HepG2 (cell line): ENCODE data around the gene TBX6. TPM values are rescaled to one million over a fixed set of nuclear protein-coding genes. Genes with fewer than 3 reads are reported as not detected.

ENCODE experiments used
- CENPX ChIP-seq: sonication (generic); formaldehyde crosslinking; IDR thresholded peaks from 2 replicates; pipeline ENCODE4 v1.9.0; 2021; ENCODE audit warnings: mild to moderate bottlenecking, missing genetic modification reagents, moderate library complexity
- CREM ChIP-seq, 2 experiments: sonication (generic) in 1 of 2; formaldehyde crosslinking in 1 of 2; IDR thresholded peaks; 2 replicates each; pipeline versions ENCODE4 v1.4.0 to v1.6.1; 2016 to 2020; ENCODE audit warnings: antibody characterized with exemption in 1 of 2, mild to moderate bottlenecking in 1 of 2, missing genetic modification reagents in 1 of 2
- DMAP1 ChIP-seq: IDR thresholded peaks from 2 replicates; pipeline ENCODE4 v1.6.1; 2016
- FOXA1 ChIP-seq, 2 experiments: fragments of 450-650 bp in 1 of 2; sonication (generic) in 1 of 2; formaldehyde crosslinking in 1 of 2; IDR thresholded peaks; 2 replicates each; pipeline versions ENCODE4 v1.4.0 to v1.6.1; 2016 to 2020; ENCODE audit warnings: missing genetic modification reagents in 1 of 2
- GTF3A ChIP-seq: sonication (generic); formaldehyde crosslinking; conservative IDR thresholded peaks from 2 replicates; pipeline ENCODE4 v1.4.0; 2020; ENCODE audit warnings: mild to moderate bottlenecking, missing genetic modification reagents
- HBP1 ChIP-seq: IDR thresholded peaks from 2 replicates; pipeline ENCODE4 v1.6.1; 2016; ENCODE audit warnings: low read depth, control low read depth
- MBD4 ChIP-seq: IDR thresholded peaks from 2 replicates; pipeline ENCODE4 v1.6.1; 2012; ENCODE audit warnings: low read length, inconsistent platforms, borderline replicate concordance
- NCOR1 ChIP-seq: fragments of 200-600 bp; sonication (generic); IDR thresholded peaks from 2 replicates; pipeline ENCODE4 v1.7.0; 2017; ENCODE audit warnings: antibody characterized with exemption, low read length, borderline replicate concordance
- NONO ChIP-seq, 2 experiments: fragments of 450-650 bp in 1 of 2; sonication (generic) in 1 of 2; formaldehyde crosslinking in 1 of 2; IDR thresholded peaks in 1 of 2; conservative IDR thresholded peaks in 1 of 2; 2 replicates each; pipeline versions ENCODE4 v1.6.1 to v1.8.0; 2017 to 2022; ENCODE audit warnings: mild to moderate bottlenecking in 1 of 2, missing genetic modification reagents in 1 of 2, moderate library complexity in 1 of 2
- USF2 ChIP-seq, 2 experiments: sonication (generic) in 1 of 2; formaldehyde crosslinking in 1 of 2; IDR thresholded peaks; 2 replicates each; pipeline versions ENCODE4 v1.5.1 to v1.6.1; 2011 to 2020; ENCODE audit warnings: borderline replicate concordance in 1 of 2, low read depth in 1 of 2, low read length in 1 of 2, mild to moderate bottlenecking in 1 of 2, missing genetic modification reagents in 1 of 2, moderate library complexity in 1 of 2
- YY1 ChIP-seq: IDR thresholded peaks from 2 replicates; pipeline ENCODE4 v1.6.1; 2011; ENCODE audit warnings: low read length, low read depth, moderate library complexity, mild to moderate bottlenecking; ENCODE audit not compliant: insufficient read depth, insufficient replicate concordance
- ZGPAT ChIP-seq: IDR thresholded peaks from 2 replicates; pipeline ENCODE4 v1.6.1; 2016; ENCODE audit warnings: mild to moderate bottlenecking
- ZNF121 ChIP-seq: sonication (generic); formaldehyde crosslinking; IDR thresholded peaks from 2 replicates; pipeline ENCODE4 v1.5.0; 2020; ENCODE audit warnings: mild to moderate bottlenecking, missing genetic modification reagents
- ZNF333 ChIP-seq: sonication (generic); formaldehyde crosslinking; IDR thresholded peaks from 2 replicates; pipeline ENCODE4 v1.4.0; 2020; ENCODE audit warnings: mild to moderate bottlenecking, missing genetic modification reagents, borderline replicate concordance
- ZNF574 ChIP-seq: sonication (generic); formaldehyde crosslinking; IDR thresholded peaks from 2 replicates; pipeline ENCODE4 v1.4.0; 2020; ENCODE audit warnings: missing genetic modification reagents
- ZNF605 ChIP-seq: sonication (generic); formaldehyde crosslinking; IDR thresholded peaks from 2 replicates; pipeline ENCODE4 v1.8.0; 2022; ENCODE audit warnings: mild to moderate bottlenecking, missing genetic modification reagents
- polyA plus RNA-seq, 8 experiments: library from polyadenylated mRNA; depleted of rRNA in 3 of 8; stranded (reverse) in 7 of 8; unstranded in 1 of 8; fragments of >200 nt; fragmentation: Illumina TruSeq in 4 of 8; extraction: Trizol in 4 of 8; gene quantifications; 2 replicates each; pipeline versions ENCODE4 v1.2.1 to v1.2.3, GENCODE V29; 2011 to 2016; ENCODE audit warnings: low read depth in 4 of 8, missing spikeins in 1 of 8, mixed read lengths in 1 of 8; ENCODE audit not compliant: insufficient read depth in 1 of 8
- total RNA-seq, 5 experiments: library from RNA; depleted of rRNA; stranded (reverse); fragments of >200 nt; fragmentation: Illumina TruSeq; extraction: Trizol; gene quantifications; 2 replicates each; pipeline ENCODE4 v1.2.3, GENCODE V29; 2016; ENCODE audit warnings: low read depth in 1 of 5
- TF ChIP-seq, protein P1 (sequence below): sonication (generic); formaldehyde crosslinking; IDR thresholded peaks from 2 replicates; pipeline ENCODE4 v1.4.0; 2020; ENCODE audit warnings: missing genetic modification reagents

Gene TBX6
- total and polyA plus RNA-seq, 2 of the 13 experiments (the other 11 are each of a cell fraction or from before 2014, with no cell fraction given): 0.24 to 0.42 TPM

DNA sequence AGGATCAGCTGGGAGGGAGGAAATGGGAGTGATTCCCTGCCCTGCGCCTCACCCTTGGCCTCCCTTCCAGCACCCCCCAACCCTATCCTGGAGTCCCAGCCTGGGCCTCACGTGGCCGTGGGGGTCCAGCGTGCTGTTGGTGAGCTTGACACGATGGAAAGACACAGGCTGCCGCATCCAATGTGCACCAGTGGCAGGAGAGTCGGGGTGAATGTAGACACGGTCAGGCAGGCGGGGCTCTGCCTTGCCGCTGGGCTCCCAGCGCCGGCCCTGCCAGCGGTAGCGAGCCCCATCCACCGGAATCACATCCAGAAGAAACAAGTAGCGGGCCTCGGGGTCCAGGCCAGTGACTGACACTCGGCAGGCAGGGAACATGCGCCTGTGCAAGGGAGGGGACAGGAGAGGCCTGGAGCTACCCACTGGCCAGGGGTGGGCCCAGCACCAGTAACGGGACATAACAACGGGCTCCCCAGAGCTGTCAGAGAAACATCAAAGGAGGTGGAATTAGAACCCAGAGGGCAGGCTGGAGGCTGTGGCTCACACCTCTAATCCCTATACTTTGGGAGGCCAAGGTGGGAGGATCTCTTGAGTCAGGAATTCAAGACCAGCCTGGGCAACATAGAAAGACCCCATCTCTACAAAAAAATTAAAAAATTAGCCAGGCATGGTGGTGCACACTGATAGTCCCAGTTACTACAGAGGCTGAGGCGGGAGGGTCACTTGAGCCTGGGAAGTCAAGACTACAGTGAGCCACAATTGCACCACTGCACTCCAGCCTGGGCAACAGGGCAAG, 2.7 kb downstream of the TBX6 start (continued):
- TF ChIP-seq, protein P1, sequence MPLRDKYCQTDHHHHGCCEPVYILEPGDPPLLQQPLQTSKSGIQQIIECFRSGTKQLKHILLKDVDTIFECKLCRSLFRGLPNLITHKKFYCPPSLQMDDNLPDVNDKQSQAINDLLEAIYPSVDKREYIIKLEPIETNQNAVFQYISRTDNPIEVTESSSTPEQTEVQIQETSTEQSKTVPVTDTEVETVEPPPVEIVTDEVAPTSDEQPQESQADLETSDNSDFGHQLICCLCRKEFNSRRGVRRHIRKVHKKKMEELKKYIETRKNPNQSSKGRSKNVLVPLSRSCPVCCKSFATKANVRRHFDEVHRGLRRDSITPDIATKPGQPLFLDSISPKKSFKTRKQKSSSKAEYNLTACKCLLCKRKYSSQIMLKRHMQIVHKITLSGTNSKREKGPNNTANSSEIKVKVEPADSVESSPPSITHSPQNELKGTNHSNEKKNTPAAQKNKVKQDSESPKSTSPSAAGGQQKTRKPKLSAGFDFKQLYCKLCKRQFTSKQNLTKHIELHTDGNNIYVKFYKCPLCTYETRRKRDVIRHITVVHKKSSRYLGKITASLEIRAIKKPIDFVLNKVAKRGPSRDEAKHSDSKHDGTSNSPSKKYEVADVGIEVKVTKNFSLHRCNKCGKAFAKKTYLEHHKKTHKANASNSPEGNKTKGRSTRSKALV (CRISPR knock-in tag): peak; percentile 54; the same call in 1 of the 2 replicates
- TF ChIP-seq CENPX (CRISPR knock-in tag): no peak
- TF ChIP-seq HBP1 (CRISPR knock-in tag): no peak
- TF ChIP-seq ZNF121 (CRISPR knock-in tag): peak; percentile 94
- TF ChIP-seq MBD4: no peak
- TF ChIP-seq GTF3A (CRISPR knock-in tag): no peak
- no peak for TF ChIP-seq USF2 (IDR thresholded peaks at IDR 0.05; ENCODE audit: low read depth, low read length)
- TF ChIP-seq USF2 (CRISPR knock-in tag; IDR thresholded peaks at IDR 0.05; ENCODE audit: borderline replicate concordance): no peak
- no peak for TF ChIP-seq ZGPAT (CRISPR knock-in tag)
- TF ChIP-seq ZNF605: 0 out of 2 replicates have a peak, but pooled peaks have one; percentile 56
- TF ChIP-seq YY1: no peak
- TF ChIP-seq CREM (IDR thresholded peaks at IDR 0.05): no peak
- TF ChIP-seq CREM (CRISPR knock-in tag; IDR thresholded peaks at IDR 0.05): no peak
- TF ChIP-seq ZNF333: no peak
- peak; percentile 51; the same call in 1 of the 2 replicates for TF ChIP-seq ZNF574 (CRISPR knock-in tag)
- TF ChIP-seq NCOR1: no peak
- no peak for TF ChIP-seq NONO (IDR thresholded peaks at IDR 0.05)
- TF ChIP-seq NONO (CRISPR knock-in tag; conservative IDR thresholded peaks at IDR 0.05): 0 out of 2 replicates have a peak, but pooled peaks have one; percentile 26
- peak; percentile 37; the same call in 1 of the 2 replicates for TF ChIP-seq DMAP1 (CRISPR knock-in tag)
- no peak for TF ChIP-seq FOXA1 (IDR thresholded peaks at IDR 0.05)
- no peak; the same call in 1 of the 2 replicates for TF ChIP-seq FOXA1 (CRISPR knock-in tag; IDR thresholded peaks at IDR 0.05)
